ENCODE measurements around the gene SH3BP4. TPM values are rescaled to one million over a fixed set of nuclear protein-coding genes. Genes with fewer than 3 reads are reported as not detected.

Gene SH3BP4, protein sequence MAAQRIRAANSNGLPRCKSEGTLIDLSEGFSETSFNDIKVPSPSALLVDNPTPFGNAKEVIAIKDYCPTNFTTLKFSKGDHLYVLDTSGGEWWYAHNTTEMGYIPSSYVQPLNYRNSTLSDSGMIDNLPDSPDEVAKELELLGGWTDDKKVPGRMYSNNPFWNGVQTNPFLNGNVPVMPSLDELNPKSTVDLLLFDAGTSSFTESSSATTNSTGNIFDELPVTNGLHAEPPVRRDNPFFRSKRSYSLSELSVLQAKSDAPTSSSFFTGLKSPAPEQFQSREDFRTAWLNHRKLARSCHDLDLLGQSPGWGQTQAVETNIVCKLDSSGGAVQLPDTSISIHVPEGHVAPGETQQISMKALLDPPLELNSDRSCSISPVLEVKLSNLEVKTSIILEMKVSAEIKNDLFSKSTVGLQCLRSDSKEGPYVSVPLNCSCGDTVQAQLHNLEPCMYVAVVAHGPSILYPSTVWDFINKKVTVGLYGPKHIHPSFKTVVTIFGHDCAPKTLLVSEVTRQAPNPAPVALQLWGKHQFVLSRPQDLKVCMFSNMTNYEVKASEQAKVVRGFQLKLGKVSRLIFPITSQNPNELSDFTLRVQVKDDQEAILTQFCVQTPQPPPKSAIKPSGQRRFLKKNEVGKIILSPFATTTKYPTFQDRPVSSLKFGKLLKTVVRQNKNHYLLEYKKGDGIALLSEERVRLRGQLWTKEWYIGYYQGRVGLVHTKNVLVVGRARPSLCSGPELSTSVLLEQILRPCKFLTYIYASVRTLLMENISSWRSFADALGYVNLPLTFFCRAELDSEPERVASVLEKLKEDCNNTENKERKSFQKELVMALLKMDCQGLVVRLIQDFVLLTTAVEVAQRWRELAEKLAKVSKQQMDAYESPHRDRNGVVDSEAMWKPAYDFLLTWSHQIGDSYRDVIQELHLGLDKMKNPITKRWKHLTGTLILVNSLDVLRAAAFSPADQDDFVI
- 47.0 and 114 TPM in 2 replicates for total RNA-seq

GRCh38 chr2:234951664-234952269, at the start of gene SH3BP4:
SH3BP4 (plus strand) TSS chr2:234952017; CDS start chr2:235035003, 82,986 bp downstream.

Measured in epithelial cell of alveolus of lung (primary cell).